HEK293T (cell line): ENCODE data around the gene TULP1.
A peak's percentile ranks its signal among the peaks of the same experiment; 100 is the strongest.

Source experiments
- CTCF ChIA-PET: fragments of 350-600 bp; formaldehyde crosslinking; extraction: SDS; loops from one replicate; lab custom pipeline; 2021; ENCODE audit warnings: antibody characterized with exemption, inconsistent platforms; lab: Yijun Ruan, JAX
- POLR2A ChIA-PET: fragments of 350-600 bp; formaldehyde crosslinking; extraction: SDS; loops from one replicate; lab custom pipeline; 2020; ENCODE audit warnings: antibody characterized with exemption, inconsistent platforms; lab: Yijun Ruan, JAX
- DNase-seq: peaks from one replicate; pipeline ENCODE4 v3.0.0; 2012; ENCODE audit warnings: mixed read lengths; ENCODE audit errors: extremely low spot score
- ARNT ChIP-seq: fragments of 450-650 bp; IDR thresholded peaks from 2 replicates; pipeline ENCODE4 v1.6.1; 2017; ENCODE audit warnings: mild to moderate bottlenecking
- BHLHE40 ChIP-seq: fragments of 450-650 bp; IDR thresholded peaks from 2 replicates; pipeline ENCODE4 v1.6.1; 2016; ENCODE audit warnings: mild to moderate bottlenecking, moderate library complexity, borderline replicate concordance
- CTBP1 ChIP-seq: fragments of 450-650 bp; IDR thresholded peaks from 2 replicates; pipeline ENCODE4 v1.6.1; 2016; ENCODE audit warnings: borderline replicate concordance
- ELF4 ChIP-seq: fragments of 450-650 bp; IDR thresholded peaks from 2 replicates; pipeline ENCODE4 v1.6.1; 2017; ENCODE audit warnings: antibody characterized with exemption
- FOXA1 ChIP-seq: fragments of 450-650 bp; IDR thresholded peaks from 2 replicates; pipeline ENCODE4 v1.6.1; 2016; ENCODE audit warnings: mild to moderate bottlenecking
- FOXK2 ChIP-seq: fragments of 450-650 bp; IDR thresholded peaks from 2 replicates; pipeline ENCODE4 v1.6.1; 2016; ENCODE audit warnings: mild to moderate bottlenecking
- FOXM1 ChIP-seq: fragments of 450-650 bp; IDR thresholded peaks from 2 replicates; pipeline ENCODE4 v1.6.1; 2017; ENCODE audit warnings: mild to moderate bottlenecking, borderline replicate concordance
- HDGF ChIP-seq: fragments of 450-650 bp; IDR thresholded peaks from 2 replicates; pipeline ENCODE4 v1.6.1; 2017; ENCODE audit warnings: antibody characterized with exemption, borderline replicate concordance
- L3MBTL2 ChIP-seq: fragments of 450-650 bp; conservative IDR thresholded peaks from 2 replicates; pipeline ENCODE4 v1.6.1; 2016; ENCODE audit warnings: mild to moderate bottlenecking
- LEF1 ChIP-seq: fragments of 450-650 bp; IDR thresholded peaks from 2 replicates; pipeline ENCODE4 v1.6.1; 2017; ENCODE audit warnings: mild to moderate bottlenecking, borderline replicate concordance
- NFRKB ChIP-seq: fragments of 450-650 bp; IDR thresholded peaks from 2 replicates; pipeline ENCODE4 v1.6.1; 2016; ENCODE audit warnings: mild to moderate bottlenecking, moderate library complexity
- SP1 ChIP-seq: fragments of 450-650 bp; IDR thresholded peaks from 2 replicates; pipeline ENCODE4 v1.6.1; 2017
- SUZ12 ChIP-seq: fragments of 450-650 bp; IDR thresholded peaks from 2 replicates; pipeline ENCODE4 v1.6.1; 2016; ENCODE audit warnings: mild to moderate bottlenecking
- TARDBP ChIP-seq: fragments of 450-650 bp; IDR thresholded peaks from 2 replicates; pipeline ENCODE4 v1.6.1; 2016
- ZNF384 ChIP-seq: fragments of 450-650 bp; IDR thresholded peaks from 2 replicates; pipeline ENCODE4 v1.6.1; 2016
- TF ChIP-seq, protein P1 (sequence below): fragments of 450-650 bp; IDR thresholded peaks from 2 replicates; pipeline ENCODE4 v1.6.1; 2016

TULP1 gene

DNA sequence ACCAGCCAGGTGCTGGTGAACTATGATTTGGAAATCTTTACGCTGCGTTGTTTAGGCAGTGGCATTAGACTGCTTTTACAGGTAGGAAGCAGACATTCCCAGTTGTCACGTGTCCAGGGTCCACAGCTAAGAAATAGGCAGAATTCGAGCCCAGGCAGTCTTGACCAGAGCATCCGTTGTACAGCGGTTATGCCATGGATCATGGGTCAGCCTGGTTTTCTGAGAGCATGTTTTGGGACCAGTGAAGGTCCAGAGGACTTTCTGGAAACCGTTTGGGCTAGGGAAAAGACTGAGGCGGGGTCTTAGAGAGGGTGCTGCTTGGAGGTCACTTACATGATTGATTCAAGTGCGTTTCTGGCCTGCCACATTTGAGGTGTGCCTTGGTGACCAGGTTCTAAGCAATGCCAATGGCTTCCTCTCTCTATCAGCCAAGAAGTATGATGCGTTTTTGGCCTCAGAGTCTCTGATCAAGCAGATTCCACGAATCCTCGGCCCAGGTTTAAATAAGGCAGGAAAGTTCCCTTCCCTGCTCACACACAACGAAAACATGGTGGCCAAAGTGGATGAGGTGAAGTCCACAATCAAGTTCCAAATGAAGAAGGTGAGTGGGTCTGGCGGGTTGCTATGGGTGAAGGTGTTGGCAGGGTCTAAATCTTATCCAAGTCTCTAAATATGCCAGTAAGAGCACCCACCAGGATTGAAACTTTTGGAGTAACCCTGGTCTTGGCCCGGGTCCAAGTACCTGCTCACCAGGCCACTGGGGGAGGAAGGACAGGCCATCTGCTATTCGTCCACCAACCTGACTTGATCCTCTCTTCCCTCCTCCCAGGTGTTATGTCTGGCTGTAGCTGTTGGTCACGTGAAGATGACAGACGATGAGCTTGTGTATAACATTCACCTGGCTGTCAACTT, 42.7 kb downstream of the TULP1 start:
- POLR2A ChIA-PET: interaction anchor here (0.8 to 1.9 kb wide), 5 partner anchors 10 to 26 kb away, joined by 3 to 9 read pairs (median 6); partner anchors contain the start of genes FANCE and TEAD3
- CTCF ChIA-PET: no interaction called here
- DNase-seq: no peak
- TF ChIP-seq HDGF (no peak), CTBP1 (no peak), TARDBP (no peak), L3MBTL2 (no peak), NFRKB (no peak), FOXA1 (no peak), ELF4 (no peak), BHLHE40 (no peak), SUZ12 (no peak), LEF1 (no peak), SP1 (no peak), FOXK2 (no peak), FOXM1 (no peak), ZNF384 (no peak), ARNT (no peak)
- TF ChIP-seq, protein P1, sequence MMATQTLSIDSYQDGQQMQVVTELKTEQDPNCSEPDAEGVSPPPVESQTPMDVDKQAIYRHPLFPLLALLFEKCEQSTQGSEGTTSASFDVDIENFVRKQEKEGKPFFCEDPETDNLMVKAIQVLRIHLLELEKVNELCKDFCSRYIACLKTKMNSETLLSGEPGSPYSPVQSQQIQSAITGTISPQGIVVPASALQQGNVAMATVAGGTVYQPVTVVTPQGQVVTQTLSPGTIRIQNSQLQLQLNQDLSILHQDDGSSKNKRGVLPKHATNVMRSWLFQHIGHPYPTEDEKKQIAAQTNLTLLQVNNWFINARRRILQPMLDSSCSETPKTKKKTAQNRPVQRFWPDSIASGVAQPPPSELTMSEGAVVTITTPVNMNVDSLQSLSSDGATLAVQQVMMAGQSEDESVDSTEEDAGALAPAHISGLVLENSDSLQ: no peak

DNA sequence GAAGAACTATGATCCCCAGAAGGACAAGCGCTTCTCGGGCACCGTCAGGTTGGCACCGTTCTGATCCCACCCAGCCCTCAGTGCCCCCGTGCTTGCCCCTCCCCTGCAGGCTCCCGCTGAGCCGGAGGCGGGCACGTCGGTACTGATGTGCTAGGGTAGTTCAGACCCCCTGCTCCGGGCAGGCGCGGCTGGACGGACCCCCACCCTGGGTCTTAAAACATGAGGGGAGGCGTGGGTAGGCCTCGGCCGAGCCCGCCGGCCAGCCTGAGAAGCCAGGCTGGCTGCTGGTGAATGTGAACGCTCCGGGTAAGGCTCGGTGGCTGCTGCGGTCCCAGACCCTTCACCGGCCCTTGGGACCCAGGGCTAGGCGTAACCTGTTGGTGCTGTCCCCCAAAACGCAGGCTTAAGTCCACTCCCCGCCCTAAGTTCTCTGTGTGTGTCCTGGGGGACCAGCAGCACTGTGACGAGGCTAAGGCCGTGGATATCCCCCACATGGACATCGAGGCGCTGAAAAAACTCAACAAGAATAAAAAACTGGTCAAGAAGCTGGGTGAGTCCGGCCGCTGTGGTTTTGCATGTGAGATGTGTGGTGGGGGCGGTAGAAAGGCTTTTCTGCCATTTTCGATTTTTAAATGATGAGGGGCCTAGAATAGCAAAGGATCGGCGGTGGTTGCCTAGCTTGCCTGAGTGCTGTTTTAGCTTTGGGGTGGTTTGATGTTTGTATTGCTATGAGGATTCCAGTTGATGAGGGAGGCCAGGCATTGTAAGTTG, 43.5 kb downstream of the TULP1 start:
- POLR2A ChIA-PET: interaction anchor here (0.8 to 3.1 kb wide), 11 partner anchors 9 to 127 kb away, joined by 3 to 22 read pairs (median 4); partner anchors contain the start of genes FANCE and PPARD
- CTCF ChIA-PET: interaction anchor here (1.2 kb wide), 1 partner anchor 18 kb away, joined by 3 read pairs; no protein-coding TSS in a partner anchor
- TF ChIP-seq ZNF384 (no peak), FOXA1 (no peak), FOXK2 (no peak), SP1 (no peak), ELF4 (no peak), TARDBP (no peak), LEF1 (no peak), HDGF (no peak), BHLHE40 (no peak), NFRKB (no peak), FOXM1 (no peak), L3MBTL2 (no peak), ARNT (no peak), SUZ12 (no peak)
- TF ChIP-seq, protein P1: no peak
- no peak for DNase-seq

DNA sequence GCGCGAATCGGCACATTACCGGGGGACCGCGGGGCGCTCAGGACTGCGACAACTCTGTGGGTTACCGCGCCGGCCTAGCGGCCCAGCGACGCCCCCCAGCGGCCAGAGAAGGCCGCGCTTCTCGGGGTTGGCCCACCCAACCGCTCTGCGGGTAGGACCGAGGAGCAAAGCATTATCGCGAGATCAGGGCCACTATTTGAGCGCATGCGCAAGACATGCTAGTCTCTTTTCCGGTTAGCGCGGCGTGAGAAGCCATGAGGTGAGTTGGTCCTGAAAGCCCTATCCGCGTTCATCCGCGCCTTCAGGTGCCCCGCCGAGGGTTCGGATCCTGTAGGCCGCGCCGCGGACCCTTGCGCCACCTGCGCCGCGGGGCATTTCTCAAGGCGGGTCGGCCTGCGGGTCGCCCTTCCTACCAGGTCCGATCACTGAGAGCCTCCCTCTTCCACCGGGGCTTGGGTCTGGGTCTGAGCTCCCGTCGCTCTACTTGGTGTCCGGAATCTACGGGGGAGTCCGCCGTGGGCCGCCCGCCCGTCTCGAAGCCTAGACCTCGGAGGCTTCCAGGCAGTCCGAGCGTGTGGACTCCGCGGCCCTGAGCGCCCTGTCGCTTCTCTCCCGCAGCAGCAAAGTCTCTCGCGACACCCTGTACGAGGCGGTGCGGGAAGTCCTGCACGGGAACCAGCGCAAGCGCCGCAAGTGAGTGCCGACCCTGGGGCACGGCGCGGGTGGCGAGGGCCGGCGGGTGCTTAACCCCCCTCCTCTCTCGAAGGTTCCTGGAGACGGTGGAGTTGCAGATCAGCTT, 44.3 kb downstream of the TULP1 start, which contains the start of gene RPL10A:
Gene RPL10A (plus strand): TSS at position 221 of the 799 bp plus-strand sequence. CDS start 34 bp downstream, at position 255.
- ChIA-PET POLR2A (interaction anchor here (0.9 to 3.1 kb wide), 15 partner anchors 10 to 150 kb away, joined by 3 to 22 read pairs (median 4); partner anchors contain the start of genes FANCE and PPARD), CTCF (interaction anchor here (0.9 to 1.2 kb wide), 4 partner anchors 16 to 171 kb away, joined by 3 to 4 read pairs (median 4); partner anchors contain the start of genes DEF6 and FANCE)
- TF ChIP-seq L3MBTL2: peak; percentile 33; the same call in 1 of the 2 replicates
- 0 out of 2 replicates have a peak, but pooled peaks have one; percentile 21 for TF ChIP-seq TARDBP
- TF ChIP-seq LEF1: no peak
- TF ChIP-seq ELF4: peak; percentile 97
- no peak for TF ChIP-seq ARNT
- no peak for TF ChIP-seq FOXM1
- peak; percentile 97 for DNase-seq

DNA sequence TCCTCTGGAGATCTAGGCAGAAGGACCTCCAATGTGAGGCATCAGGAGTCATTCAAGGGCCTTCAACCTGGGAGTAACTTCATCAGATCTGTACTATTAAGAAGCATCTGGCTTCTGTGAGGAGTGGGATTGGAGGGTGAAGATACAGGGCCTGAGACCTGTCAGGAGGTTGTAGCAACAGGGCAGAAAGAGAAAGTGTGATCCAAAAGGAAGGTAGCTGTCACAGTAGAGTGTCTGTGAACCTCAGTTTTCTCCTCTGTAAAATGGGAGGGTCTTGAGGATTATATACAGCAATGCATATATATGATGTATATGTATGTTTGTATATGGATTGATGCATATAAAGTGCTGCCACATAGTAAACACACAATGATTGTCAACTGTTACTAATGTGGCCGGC, 47.0 kb downstream of the TULP1 start:
- ChIA-PET POLR2A (interaction anchor here (0.5 to 0.9 kb wide), 2 partner anchors 177 to 206 kb away, joined by 3 read pairs; partner anchors contain the start of gene ZNF76), CTCF (interaction anchor here (1.0 kb wide), 1 partner anchor 117 kb away, joined by 3 read pairs; no protein-coding TSS in a partner anchor)
- DNase-seq: no peak
- TF ChIP-seq, protein P1: no peak
- TF ChIP-seq LEF1 (no peak), L3MBTL2 (no peak), HDGF (no peak), FOXK2 (no peak), ARNT (no peak), ELF4 (no peak), CTBP1 (no peak), ZNF384 (no peak), BHLHE40 (no peak), FOXA1 (no peak), FOXM1 (no peak), NFRKB (no peak)

DNA sequence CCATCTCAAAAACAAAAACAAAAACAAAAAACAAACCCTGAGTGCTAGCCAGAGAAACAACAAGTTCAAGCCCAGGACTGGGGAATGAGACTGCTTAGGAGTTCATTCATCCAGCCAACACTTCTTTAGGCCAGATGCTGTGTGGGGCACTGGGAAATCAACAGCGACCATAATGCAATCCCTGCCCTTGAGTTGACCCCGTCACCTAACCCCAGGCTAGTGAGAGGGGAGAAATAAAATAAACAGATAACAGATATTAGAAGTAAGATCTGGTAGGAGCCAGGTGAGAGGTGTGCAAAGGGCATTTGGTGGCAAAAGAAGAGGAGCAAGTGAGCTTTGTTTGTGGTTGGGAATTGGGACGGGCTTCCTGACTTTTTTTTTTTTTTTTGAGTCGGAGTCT, 49.4 kb downstream of the TULP1 start:
- ChIA-PET CTCF (no interaction called here), POLR2A (no interaction called here)
- no peak for DNase-seq
- TF ChIP-seq, protein P1: no peak
- TF ChIP-seq FOXK2: no peak
- no peak for TF ChIP-seq BHLHE40
- no peak for TF ChIP-seq NFRKB
- TF ChIP-seq CTBP1: no peak
- no peak for TF ChIP-seq FOXA1
- TF ChIP-seq ZNF384: no peak
- no peak for TF ChIP-seq SUZ12
- no peak for TF ChIP-seq HDGF
- no peak for TF ChIP-seq FOXM1
- TF ChIP-seq ARNT: no peak
- no peak for TF ChIP-seq L3MBTL2
- TF ChIP-seq TARDBP: no peak
- no peak for TF ChIP-seq LEF1
- no peak for TF ChIP-seq SP1
- no peak for TF ChIP-seq ELF4
